GM21367 (cell line): ENCODE results near the gene NTN5.
A peak's percentile ranks its signal among the peaks of the same experiment; 100 is the strongest.
"Not testable (repeated sequence)": the region's sequence is repeated elsewhere in the genome, so short reads cannot be mapped to it uniquely, and the experiment has no call there.

Source experiments
- ATAC-seq: cut with Tn5 transposase; IDR thresholded peaks from one replicate; pipeline ENCODE4 v1.9.1; 2021; ENCODE audit not compliant: unreplicated experiment

NTN5 gene

DNA sequence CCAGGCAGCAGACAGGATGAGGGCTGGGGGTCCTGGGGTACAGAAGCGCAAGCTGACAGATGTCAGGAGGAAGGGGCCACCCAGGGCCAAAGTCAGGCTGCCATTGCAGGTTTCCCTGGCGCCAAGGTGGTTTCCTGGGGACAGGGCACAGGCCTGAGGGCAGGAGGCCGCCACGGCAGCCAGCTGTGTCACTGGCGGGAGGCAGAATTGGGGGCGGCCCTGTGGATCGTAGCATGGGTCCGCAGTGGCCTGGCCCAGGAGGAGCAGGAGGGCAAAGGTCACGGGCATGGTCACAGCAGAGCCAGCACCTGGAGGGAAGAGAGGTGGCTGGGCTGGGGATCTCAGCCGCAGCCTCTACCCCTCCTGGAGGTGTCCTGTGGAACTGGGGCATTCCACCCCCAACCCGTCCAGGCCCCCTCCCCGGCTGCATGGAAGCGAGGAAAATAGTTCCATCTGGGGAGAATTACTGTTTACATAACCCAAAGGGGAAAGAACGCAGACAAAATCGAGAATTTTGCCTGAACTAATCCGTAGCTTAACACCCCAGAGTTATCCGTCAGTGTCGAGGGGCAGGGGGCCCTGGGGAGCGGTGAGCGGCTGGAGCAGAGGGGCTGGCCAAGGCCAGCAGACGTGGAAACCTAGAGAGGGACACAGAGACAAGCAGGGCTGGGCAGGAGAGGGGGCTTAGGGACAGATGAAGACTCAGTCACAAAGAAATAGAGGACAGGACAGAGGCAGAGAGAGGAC, 1.9 kb downstream of the NTN5 start:
- no peak for ATAC-seq

DNA sequence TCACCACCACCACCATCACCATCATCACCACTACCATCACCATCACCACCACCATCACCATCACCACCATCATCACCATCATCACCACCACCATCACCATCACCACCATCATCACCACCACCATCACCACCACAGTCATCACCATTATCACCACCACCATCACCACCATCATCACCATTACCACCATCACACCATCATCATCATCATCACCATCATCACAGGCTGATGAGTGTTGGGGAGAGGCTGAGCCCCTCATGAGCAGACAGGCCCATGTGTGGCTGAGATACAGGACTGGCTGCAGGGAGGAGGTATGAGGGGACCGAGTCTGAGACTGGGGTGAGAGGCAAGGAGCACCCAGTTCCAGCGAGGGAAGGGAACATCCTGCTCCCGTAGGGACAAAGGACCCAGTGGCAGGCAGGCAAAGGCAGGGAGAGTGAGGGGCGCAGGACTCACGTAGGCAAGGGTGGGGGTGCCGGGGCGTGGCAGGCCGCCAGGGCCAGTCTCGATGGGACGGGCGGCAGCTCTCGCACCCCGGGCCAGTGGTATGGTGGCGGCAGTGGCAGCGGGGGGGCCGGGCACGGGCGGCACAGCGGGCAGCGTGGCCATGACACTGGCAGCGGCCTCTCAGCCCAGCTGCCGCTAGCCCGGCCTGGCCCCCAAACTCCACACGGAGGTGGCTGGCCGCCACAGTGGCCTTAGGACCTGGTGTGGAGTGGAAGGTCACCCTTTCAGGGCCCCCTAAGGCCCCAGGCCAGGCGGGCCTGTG, 2.7 kb downstream of the NTN5 start:
- ATAC-seq = no peak

DNA sequence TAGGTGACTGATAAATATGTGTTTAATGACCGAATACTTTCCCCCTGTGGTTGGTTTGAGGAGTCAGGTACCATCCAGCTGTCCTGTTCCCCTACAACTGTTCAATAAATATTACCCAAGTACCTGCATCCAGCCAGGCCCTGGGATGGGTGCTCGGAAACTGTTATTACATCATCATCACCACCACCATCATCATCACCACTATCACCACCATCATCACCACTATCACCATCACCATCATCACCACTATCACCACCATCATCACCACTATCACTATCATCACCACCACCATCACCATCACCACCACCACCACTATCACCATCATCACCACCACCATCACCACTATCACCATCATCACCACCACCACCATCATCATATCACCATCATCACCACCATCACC, 4.1 kb downstream of the NTN5 start:
- no peak for ATAC-seq

DNA sequence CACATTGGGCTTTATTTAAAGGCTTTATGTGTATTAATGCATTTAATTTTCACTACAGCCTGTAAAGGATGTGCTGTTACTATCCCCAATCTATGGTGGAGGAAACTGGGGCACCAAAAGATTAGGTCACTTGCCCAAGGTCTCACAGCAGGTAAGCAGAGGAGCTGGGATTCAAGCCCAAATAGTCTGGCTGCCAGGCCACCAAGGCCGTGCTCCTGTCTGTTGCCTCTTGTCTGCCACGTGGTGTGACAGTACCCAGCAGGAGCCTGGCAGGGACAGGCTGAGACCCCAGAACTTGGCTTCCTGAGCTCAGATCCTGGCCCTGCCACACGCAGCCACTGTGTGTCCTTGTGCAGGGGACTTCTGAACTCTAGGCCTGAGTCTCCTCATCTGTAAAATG, 4.5 kb downstream of the NTN5 start:
- ATAC-seq = no peak

DNA sequence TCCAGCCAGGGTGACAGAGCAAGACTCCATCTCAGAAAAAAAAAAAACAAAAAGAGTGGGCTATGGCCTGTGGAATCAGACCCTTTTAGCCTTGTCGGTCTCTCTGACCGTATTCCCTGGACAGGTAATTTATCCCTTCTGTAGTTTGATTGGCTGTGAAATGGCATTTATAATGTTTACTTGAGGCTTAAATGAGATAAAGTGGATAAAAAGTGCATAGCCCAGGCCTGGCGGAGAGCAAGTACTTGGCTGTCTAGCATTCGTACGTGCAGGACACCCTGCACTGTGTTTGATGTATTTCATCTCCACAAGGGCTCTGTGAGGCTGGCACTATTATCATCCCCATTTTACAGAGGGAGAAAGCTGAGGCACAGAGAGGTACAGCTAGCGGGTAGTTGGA, 7.0 kb downstream of the NTN5 start:
- ATAC-seq = no peak

DNA sequence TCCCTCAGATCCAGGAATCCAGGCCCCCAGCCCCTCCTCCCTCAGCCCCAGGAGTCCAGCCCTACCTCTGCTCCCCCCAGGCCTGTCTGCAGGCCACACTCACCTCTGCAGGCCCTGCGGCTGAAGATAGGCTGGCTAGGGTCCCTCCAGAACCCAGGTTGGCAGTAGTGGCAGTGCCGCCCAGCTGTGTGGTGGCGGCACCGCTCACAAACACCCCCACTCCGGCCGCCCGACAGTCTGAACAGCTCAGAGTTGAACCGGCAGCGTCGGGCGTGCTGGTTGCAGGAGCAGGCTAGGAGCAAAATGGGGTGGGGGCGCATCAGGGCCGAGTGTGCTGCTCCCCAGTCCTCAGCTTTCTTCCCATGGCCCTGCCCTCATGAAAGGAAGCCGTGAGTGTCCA, 8.3 kb downstream of the NTN5 start:
- no peak for ATAC-seq

DNA sequence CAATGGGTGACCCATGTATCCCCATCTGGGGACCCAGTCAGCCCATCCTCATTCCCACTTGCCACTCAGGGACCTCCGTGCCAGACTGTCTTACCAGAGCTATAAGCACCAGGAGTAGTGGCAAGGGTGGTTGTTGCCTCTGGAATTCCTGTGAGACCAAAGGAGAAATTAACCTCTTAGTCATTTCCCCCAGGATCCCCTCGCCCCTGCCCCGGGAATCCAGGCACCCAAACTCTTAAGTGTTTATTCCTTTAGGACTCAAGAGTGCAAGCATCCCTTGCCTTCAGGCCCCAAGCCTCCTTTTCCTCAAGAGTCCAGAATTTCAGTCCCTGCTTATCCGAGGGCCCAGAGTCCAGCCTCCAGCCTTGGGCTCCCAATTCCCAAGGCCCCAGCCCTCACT, 9.2 kb downstream of the NTN5 start:
- ATAC-seq = no peak

DNA sequence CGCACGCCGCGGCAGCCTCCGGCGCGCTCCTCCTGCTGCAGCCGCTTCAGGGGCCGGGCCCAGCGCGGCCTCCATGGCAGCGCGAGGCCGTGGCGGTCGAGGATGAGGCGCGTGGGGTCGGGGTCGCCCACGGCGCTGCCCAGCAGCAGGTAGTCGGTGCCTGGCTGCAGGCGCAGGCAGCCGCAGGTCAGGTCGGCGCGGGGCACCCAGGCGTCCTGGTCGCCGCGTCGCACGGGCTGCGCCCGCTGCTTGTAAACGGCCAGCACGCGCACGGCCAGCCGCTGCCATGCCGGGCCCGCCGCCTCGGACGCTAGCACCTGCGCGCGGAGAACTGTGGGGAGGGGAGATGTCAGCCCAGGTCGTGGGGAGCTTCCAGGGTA, 11.1 kb downstream of the NTN5 start:
- ATAC-seq = no peak

DNA sequence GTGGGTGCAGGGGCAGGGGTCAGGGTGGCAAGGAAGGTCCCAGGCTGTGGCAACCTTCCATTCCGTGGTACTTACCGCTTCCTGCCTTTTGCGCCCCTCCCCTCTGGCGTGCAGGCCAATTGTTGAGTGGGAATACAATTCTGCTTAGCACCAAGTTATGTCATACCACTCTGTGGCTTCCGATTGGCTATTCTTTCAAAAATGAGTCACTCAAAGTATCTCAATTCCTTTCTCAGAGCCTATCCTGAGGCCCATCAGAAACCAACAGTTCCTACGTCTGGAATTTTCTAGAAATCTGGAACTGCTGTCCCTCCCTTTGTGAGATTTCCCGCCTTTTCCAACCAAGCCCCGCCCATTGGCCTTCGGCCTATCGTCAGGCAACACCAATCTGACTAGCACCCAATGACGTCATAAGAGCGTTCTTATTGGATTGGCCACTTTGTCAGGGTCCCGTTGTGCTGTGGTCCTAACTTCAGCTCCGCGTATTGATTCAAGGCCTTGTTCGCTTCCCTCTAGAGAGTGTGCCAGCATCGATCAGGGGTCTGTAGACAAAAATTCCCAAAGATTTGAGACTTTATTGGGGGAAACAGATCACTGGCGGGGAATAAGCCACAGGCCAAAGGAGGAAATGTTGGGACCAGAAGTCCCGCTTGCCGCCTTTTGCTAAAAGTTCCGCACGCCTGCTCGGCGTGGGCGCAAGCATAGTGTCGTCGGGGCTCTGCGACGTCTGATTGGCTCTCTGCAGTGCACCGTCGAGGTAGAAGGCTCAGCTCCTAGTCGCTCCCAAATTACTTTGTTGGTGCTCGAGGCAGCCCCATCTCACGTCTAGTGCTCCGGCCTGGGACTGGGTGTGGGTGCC, 11.7 kb downstream of the NTN5 start:
- peak; percentile 59 for ATAC-seq

DNA sequence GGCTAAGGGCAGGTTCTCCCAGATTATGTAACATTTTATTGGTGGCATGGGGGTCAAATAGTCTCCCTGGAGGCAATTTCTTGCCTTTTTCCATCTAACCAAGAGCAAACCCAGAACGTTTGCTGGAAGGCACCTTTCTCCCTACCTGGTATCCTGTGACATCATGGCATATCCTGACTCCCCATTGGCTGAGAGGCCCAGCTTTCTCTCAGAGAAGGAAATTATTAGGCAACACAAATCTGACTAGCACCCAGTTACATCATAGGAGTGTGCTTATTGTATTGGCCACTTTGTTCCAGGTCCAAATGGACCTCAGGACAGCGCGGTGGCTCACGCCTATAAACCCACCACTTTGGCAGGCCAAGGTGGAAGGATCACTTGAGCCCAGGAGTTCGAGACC, 13.0 kb downstream of the NTN5 start:
- no peak for ATAC-seq

DNA sequence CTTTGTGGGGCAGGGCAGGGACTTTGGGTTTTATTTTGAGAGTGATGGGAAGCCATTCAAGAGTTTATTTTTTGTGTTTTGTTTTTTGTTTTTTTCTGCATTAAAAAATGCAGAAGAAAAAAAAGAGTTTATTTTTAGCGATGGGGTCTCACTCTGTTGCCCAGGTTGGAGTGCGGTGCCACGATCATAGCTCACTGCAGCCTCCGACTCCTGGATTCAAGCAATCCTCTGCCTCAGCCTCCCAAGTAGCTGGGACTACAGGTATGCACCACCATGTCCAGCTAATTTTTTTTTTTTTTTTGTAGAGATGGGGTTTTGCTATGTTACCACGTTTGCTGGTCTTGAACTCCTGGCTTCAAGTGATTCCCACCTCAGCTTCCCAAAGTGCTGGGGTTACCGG, 14.3 kb downstream of the NTN5 start:
- ATAC-seq = no peak

DNA sequence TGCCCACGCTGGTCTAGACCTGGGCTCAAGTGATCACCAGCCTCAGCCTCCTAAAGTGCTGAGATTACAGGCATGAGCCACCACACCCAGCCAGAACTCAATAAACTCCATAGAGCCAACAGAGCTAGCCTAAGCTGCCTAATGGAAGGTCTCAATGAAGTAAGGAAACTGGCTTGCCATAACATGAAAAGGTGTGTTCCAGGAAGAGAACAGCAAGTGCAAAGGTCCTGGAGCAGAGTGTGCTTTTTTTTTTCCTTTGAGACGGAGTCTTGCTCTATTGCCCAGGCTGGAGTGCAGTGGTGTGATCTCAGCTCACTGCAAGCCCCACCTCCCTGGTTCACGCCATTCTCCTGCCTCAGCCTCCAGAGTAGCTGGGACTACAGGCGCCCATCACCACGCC, 15.0 kb downstream of the NTN5 start:
- ATAC-seq = not testable (repeated sequence)

DNA sequence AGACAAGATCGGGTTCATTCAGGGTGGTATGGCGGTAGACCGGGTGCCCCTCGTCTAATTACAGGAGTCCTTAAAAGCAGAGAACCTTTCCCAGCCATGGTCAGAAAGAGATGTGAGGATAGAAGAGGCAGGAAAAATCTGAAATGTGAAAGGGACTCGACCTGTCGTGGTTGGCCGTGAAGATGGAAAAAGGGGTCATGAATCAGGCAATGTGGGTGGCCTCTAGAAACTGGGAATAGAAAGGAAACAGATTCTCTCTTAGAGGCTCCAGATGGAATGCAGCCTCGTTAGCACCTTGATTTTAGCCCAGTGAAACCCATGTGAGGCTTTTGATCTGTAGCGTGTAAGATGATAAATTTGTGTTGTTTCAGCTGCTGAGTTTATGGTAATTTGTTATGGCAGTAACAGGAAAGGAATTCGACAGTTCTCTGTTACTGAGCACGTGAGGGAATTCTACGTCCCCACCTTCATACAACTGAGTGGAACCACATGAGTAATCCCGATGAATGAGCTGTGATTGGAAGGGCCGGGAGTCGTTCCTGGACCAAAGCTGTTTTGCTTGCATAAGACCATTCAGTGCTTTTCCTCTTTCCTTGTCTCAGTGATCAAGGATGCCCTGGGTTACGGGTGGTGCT, 15.9 kb downstream of the NTN5 start:
- ATAC-seq = no peak

DNA sequence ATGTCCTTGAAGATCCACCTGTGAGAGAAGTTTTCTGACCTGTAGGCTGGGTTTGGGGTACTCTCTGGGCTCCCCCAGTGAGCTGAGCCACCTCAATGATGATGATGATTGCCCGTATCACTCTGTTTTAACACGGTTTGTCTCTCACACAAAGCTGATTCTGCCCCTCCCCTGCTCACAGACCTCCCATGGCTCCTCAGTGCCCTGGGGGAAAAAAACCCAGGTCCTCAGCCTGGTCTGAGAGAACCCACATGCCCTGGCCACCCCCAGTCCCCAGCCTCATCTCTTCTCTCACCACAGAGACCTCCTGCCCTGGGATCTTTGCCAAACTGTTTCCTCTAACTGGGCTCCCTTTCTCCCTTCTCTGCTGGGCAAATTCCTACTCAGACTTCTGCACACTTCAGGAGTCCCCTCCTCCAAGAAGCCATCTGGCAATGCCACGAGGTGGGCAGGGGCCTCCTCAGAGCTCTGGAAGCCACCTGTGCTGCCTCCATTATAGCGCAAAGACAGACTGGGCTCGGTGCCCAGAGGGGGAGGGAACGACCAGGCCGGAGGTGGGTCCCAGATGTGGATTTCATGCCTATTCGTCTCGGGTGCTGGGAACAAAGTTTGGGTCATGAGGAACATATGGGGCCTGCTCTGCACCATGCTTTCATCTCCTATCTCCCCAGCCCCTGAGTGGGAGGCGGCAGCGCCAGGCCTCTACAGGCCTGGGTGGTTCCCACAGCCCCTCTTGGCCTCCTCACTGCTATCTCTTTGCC, 18.3 kb downstream of the NTN5 start:
- no peak for ATAC-seq

DNA sequence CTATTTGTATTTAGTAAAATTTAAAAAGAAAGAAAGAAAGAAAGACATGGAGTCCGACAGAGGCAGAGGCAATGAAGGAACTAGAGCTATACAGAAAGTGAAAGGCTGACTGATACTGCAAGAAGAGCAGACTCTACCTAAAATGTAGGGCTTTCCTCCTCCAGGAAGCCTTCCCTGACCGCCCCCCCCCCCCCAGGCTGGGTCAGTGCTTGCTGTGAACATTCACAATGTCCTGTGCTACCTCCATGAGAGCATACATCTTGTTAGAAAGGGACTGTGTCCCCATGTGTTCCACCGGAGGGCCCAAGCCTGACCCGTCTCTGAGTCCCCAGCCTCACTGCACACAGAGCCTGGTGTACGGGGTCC, 21.2 kb downstream of the NTN5 start:
- ATAC-seq = no peak

DNA sequence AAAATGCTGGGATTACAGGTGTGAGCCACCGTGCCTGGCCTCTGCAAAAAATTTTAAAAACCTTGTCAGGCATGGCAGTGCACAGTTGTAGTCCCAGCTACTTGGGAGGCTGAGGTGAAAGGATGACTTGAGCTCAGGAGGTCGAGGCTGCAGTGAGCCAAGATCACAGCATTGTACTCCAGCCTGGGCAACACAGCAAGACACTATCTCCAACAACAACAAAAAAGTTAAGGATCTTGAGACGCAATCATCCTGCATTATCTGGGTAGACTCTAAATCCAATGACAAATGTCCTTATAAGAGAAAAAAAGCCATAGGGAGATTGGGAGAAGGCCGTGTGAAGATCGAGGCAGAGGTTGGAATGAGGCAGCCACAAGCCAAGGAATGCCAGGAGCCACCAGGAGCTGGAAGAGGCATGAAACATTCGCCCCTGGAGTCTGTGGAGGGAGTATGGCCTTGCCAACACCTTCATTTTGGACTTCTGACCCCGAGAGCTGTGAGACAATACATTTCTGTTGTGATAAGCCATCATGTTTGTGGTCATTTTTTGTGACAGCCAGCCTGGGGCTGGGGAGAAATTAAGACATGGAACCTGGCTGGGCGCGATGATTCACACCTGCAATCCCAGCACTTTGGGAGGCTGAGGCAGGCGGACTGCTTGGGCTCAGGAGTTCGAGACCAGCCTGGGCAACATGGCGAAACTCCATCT, 21.7 kb downstream of the NTN5 start:
- ATAC-seq = no peak

DNA sequence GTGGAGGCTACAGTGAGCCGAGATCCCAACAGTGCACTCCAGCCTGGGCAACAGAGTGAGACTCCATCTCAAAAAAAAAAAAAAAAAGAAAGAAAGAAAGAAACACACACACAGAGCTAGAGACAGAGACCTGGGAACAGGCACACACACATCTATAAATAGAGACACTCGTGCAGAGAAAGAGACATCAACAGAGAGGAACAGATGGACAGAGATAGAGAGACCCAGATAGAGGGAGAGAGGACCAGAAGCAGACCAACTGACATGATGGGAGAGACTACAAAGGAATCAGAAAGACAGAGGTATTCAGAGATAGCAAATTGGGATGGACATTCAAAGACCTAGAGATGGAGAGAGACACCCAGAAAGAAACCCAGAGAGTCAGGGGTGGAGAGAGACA, 24.7 kb downstream of the NTN5 start:
- no peak for ATAC-seq

DNA sequence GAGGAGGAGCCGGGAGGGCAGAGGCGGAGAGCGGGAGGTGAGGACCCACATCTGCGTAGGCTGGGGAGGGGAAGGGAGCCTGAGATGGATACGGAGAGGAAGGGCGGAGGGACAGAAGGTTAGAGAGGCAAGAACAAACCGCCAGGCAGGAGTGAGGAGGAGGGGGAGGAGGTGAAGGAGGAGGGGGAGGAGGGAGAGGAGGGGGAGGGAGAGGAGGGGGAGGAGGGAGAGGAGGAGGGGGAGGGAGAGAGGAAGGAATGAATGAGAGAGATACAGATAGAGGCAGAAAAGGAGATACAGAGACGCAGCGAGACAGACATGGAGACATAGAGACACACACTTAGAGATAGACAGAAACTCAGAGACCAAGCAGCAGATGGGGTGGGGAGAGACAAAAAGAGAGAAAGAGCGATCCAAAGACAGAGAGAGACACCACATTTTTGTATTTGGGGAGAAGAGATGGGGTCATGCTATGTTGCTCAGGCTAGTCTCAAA, 26.0 kb downstream of the NTN5 start:
- ATAC-seq = no peak

DNA sequence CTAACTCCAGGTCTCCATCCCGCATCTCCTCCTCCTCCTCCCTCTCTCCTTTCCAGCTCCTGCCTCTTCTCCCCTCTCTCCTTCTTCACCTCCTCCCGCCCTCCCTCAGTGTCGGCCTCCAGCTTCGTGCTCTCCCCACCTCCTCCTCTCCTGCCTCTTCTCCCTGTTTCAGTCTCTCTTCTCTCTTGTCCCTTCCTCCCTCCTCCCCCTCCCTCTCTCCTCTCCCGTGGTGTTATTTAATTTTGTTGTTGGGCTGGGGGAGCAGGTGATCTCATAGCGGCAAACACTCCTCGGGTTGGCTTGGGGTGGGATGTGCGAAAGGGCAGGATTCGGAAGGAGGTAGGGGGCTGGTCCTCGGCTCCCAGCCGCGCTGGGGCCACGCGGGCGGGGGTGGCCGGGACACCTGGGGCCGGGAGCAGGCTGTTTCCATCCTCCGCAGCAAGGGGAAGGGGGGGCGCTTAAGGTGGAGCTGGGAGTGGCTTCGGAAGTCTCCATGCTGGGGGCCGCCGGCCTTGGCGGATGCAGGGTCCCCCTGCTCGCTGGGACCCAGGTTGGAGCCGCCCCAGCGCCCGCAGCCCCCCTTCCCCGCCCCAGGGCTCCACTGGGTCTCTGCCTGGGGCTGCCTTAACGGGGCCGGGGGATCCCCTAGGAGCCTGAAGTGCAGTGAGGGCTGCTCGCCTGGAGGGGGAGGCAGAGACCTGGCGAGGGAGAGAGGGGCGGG, 26.7 kb downstream of the NTN5 start, which contains the start of gene CA11:
CA11 (minus strand) TSS at position 187 of the 721 bp plus-strand sequence. CDS start 555 bp downstream, outside the sequence.
- peak; percentile 62 for ATAC-seq
